ENCODE data around the gene SPATA3.

The SPATA3 gene

GRCh38 chr2:231056453-231057416 is 60.8 kb downstream of the SPATA3 start, which contains the start of gene PSMD1:
PSMD1 (plus strand) TSS chr2:231056867; CDS start chr2:231057026, 159 bp downstream.
- ATAC-seq (replicated peaks) (peak; percentile 82), DNase-seq (peak; percentile 92 to 96 (median 93))
- H3K27ac Mint-ChIP-seq, result peak within 1 kb of the TSS; percentile 97 to 99
- peaks cover 42 to 48% of the 10 kb centered on the region in 2 donors for H3K4me1 Mint-ChIP-seq (ENCODE audit: low read depth in 2 of 2)
- H3K36me3 Mint-ChIP-seq (ENCODE audit: insufficient read depth), result peaks cover 19% of the 10 kb centered on the region
- no peaks in the 10 kb centered on the region for H3K9me3 Mint-ChIP-seq
- H3K4me3 Mint-ChIP-seq, result peak within 1 kb of the TSS; percentile 90 to 94
- H3K27me3 Mint-ChIP-seq, result peaks cover 5 to 16% of the 10 kb centered on the region in 2 donors

- H3K27me3 Mint-ChIP-seq, result peaks cover 5 to 16% of the 10 kb centered on the region in 2 donors
- no peaks in the 10 kb centered on the region for H3K9me3 Mint-ChIP-seq
- DNase-seq (no peak), ATAC-seq (replicated peaks) (no peak)
- H3K36me3 Mint-ChIP-seq (ENCODE audit: insufficient read depth), result peaks cover 28% of the 10 kb centered on the region
- H3K4me3 Mint-ChIP-seq, result peak overlapping the region; percentile 90 to 94
- peaks cover 39 to 45% of the 10 kb centered on the region in 2 donors for H3K4me1 Mint-ChIP-seq (ENCODE audit: low read depth in 2 of 2)
- peak overlapping the region; percentile 97 to 99 for H3K27ac Mint-ChIP-seq
Measured at GRCh38 chr2:231057590-231057989, 61.7 kb downstream of the SPATA3 start.

Data from effector memory CD8-positive, alpha-beta T cell (primary cell).